ENCODE measurements around the gene TMEM237.

GRCh38 chr2:201685156-201685555 is 41.9 kb upstream of the TMEM237 start:
- TF ChIP-seq CTCF (IDR thresholded peaks at IDR 0.05) (no peak), POLR2A (IDR thresholded peaks at IDR 0.05) (no peak)

Data from lower leg skin (tissue), 3 donors.